ENCODE results near the gene THY1. TPM values are rescaled to one million over a fixed set of nuclear protein-coding genes. Genes with fewer than 3 reads are reported as not detected.
"Not testable (repeated sequence)": the region's sequence is repeated elsewhere in the genome, so short reads cannot be mapped to it uniquely, and the experiment has no call there.

The THY1 gene
- total RNA-seq (2014; rRNA removed; shearing (Covaris generic)) = 949 and 1,053 TPM in 2 replicates

DNA sequence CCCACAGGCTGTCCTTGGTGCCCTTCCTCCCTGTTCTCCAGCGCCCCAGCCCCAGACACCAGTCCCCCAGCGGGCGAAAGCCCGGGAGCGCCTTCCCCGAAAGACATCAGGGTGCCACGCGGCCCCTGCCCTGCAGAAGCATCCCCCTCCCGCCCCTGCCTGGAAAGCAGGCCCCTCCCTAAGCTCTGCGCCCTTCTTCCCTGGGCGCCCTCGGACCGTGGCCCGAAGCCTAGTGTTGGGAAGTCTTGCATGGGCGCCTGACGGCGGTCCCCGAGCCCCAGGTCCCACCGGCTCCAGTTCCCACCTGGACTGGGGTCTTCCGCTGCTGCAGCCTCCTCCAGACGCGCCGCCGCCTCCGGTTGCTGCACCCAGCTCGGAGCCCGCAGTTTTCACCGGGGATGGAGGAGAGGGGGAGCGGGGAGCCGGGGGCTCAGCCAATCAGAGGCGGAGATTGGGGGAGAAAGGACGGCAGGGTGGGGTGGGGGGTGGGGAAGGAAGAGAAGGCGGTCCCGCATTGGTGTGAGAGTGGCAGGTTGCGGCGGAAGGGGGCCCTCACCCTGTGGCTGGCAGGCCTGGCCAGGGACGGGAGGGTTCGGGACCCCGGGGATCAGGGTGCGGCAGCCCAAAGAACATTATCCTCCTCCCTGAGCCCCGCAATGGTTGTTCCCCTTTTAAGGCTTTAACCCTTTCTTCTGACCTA, at the start of gene THY1:
THY1 (minus strand) TSS at position 364 of the 700 bp plus-strand sequence. CDS start 2,267 bp downstream, outside the sequence.
- DNase-seq (ENCODE audit: low read depth) = peak; percentile 67

DNA sequence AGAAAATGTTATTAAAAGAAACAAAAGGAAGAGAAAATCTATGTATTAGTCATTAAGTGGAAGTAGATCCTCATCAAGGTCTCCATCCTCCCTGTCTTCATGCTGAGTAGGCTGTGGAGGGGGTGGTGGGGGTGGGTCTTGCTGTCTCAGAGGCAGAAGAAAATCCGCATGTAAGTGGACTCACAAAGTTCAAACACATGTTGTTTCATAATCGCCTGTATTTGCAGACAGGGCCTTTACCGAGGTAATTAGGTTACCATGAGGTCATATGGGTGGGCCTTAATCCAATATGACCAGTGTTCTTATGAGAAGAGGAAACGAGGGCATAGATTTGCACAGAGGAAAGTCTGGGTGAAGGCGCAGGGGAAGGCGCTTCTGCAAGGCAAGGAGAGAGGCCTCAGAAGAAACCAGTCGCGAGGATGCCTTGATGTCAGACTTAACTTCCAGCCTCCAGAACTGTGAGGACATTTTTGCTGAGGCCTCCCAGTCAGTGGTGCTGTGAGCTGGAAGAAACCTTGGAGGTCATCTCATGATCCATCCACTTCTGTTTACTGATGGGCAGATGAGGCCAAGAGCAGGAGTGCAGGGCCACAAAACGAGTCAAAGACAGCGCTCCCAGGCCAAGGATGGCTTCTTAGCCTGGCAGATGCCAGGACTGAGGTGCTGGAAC, 49.3 kb upstream of the THY1 start:
- no peak for DNase-seq (ENCODE audit: low read depth)

- DNase-seq (ENCODE audit: low read depth) = no peak
These were observed 48.4 kb upstream of the THY1 start for GRCh38 chr11:119471329-119471728.

DNA sequence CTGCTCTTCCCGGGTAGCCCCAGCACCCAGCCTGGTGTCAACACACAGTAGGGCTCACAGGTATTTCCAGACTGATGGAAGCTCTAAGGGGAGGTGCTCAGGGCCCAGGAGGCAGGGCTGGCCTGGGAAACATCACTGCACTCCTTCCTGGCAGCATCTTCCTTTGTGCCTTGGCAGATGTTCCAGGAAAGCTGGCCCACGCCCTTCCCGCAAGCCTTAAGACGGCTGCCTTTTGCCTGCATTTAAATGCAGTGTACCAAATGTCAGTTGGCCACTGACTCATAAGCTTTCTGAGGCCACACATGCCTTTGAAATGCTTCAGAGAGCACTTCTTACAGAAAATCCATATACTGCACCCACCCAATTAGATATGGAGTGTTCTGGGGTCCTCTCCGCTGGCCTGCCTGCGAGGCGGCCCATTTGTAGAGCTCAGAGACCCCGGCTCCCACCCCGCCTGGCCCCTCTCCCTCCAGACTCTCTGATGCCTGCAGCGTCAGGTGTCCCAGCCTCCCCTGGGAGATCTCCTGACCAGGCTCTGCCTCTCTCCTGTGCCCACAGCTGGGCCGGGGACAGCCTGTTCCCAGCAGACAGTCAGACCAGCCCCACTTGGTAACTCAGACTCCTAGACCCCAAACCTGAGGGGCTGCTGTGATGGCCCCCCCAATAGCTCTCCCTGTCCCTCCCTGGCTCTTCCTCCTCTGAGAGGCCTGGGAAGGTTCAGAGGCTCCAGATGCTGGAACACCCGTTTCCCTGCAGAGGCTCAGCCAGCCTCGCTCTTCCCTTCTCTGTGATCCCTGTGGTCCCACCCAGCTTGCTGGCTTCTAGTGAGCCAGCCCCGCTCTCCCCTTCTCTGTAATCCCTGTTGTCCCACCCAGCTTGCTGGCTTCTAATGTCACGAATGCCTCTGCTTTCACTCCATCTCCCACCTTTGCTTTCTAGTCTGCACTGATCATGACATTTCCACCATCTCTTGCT, 47.6 kb upstream of the THY1 start:
- peak; percentile 90 for DNase-seq (ENCODE audit: low read depth)

DNA sequence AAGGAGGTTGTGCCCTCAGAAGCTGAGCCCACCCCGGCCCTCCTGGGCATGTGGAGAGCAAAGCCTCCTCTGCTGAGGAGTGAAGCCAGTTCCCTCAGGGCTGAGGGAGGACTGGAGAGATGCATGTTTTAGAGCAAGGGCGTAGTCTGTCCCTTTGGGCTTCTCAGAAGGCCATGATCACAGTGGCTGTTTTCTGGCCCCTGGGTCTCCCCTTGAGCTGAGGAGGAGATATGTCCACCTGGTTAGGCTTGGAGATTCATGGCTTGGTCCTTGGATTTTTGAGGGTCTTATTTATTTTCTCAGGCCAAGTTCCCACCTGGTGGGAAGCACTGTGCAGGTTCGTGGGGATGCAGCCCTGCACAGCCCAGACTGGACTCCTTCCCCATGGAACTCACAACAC, 46.5 kb upstream of the THY1 start:
- DNase-seq (ENCODE audit: low read depth) = no peak

DNA sequence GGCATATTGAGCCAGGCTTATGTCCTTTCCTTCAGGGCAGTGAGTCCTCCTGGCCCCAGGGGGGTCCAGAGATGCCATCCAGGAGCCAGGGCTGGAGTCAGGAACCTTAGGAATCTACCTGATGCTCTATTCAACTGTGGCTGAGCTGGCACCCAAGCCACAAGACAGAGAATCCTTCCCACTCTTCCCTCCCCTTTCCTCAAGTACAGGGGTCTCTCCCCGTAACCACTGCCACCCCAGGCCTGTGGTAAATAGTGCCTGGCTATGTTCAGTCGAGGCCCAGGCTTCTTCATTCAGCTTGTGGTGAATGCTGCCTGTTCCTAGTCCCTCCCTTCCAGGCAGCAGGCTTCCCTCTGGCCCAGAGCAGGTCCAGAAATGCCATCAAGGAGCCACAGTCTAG, 45.5 kb upstream of the THY1 start:
- DNase-seq (ENCODE audit: low read depth) = no peak

- DNase-seq (ENCODE audit: low read depth) = peak; percentile 24
These were observed 38.4 kb upstream of the THY1 start for GRCh38 chr11:119461229-119461963.

- peak; percentile 76 for DNase-seq (ENCODE audit: low read depth)
These were observed 37.6 kb upstream of the THY1 start for GRCh38 chr11:119460582-119460981.

DNA sequence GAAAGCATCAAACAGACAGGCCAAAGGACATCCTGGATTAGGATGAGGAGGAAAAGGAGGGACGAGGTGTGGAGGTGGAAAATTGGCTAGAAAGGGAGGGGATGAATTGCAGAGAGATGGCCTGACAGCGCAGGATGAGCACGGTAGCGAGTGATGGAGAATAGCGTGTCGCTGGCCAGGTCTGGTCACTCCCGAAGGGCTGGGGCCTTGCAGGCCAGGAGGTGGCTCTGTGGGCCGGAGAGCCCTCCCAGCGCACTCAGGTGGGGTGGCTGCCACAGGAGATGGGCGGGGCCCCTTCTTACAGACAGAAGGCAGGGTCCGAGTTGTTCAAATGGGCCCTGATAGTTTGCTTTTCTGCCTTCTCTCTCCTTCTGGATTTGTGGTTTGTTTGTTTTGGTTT, 37.1 kb upstream of the THY1 start:
- DNase-seq (ENCODE audit: low read depth) = no peak

GRCh38 chr11:119459293-119459976, 36.5 kb upstream of the THY1 start:
- no peak for DNase-seq (ENCODE audit: low read depth)

DNA sequence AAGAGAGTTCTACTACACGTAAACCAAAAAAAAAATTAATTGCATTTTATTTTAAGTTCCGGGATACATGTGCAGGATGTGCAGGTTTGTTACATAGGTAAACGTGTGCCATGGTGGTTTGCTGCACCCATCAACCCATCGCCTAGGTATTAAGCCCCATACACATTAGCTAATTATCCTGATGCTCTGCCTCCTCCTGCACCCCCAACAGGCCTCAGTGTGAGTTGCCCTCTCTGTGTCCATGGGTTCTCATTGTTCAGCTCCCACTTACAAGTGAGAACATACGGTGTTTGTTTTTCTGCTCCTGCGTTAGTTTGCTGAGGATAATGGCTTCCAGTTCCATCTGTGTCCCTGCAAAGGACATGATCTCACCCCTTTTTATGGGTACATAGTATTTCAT, 32.7 kb upstream of the THY1 start:
- not testable (repeated sequence) for DNase-seq (ENCODE audit: low read depth)

DNA sequence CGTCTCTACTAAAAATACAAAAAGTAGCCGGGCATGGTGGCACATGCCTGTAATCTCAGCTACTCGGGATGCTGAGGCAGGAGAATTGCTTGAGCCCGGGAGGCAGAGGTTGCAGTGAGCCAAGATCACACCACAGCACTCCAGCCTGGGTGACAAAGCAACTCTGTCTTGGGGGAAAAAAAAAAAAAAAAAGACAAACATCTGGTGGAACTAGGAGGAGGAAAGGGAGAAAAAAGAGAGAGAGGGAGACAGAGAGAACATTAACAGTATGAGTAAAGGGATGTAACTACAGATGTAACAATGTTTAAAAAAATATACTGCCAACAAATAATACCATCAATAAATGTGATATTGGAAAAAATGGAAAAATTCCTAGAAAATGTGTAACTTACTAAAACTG, 32.3 kb upstream of the THY1 start:
- DNase-seq (ENCODE audit: low read depth) = peak; percentile 24

DNA sequence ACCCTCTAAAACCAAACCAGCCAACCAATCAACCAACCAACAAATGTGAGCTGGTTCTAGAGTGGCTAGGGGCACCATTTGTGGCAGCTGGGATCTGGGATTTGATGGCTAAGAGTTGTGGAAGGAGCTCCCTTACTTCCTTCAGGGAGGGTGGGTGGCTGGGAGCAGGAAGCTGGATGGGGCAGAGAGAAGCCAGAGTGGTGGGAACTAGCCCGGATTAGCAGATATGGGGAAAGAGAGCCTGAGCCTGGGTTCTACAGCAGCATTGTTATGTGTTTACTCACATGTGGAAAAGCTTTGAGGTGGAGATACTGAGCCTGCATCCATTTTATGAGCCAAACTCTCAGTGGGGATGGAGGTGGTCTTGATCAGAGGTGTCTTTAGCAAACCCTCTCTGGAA, 30.9 kb upstream of the THY1 start:
- no peak for DNase-seq (ENCODE audit: low read depth)

GRCh38 chr11:119450590-119451326, 27.8 kb upstream of the THY1 start:
- no peak for DNase-seq (ENCODE audit: low read depth)

DNA sequence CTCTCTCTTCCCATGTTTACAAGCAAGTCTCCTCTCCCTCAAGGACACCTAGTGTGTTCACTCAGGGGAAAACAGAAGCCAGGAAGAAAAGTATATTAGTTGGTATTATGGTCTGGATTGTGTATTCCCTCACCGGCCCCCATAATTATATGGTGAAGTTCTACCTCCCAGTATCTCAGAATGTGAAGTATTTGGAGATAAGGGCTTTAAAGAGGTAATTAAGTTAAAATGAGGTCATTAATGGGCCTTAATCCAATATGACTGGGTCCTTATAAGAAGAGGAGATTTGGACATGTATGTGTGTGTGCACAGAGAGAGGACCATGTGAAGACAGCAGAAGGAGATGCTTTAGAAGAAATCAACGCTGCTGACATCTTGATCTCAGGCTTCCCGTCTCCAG, 26.5 kb upstream of the THY1 start:
- DNase-seq (ENCODE audit: low read depth) = no peak

GRCh38 chr11:119448380-119448779, 25.4 kb upstream of the THY1 start:
- DNase-seq (ENCODE audit: low read depth) = no peak

- no peak for DNase-seq (ENCODE audit: low read depth)
These were observed 24.8 kb upstream of the THY1 start for GRCh38 chr11:119447664-119448242.

- no peak for DNase-seq (ENCODE audit: low read depth)
These were observed 24.1 kb upstream of the THY1 start for GRCh38 chr11:119446871-119447663.

- DNase-seq (ENCODE audit: low read depth) = no peak
These were observed 23.5 kb upstream of the THY1 start for GRCh38 chr11:119446434-119446833.

Measured in RPMI7951 (cell line).